ENCODE results near the gene MDFI. TPM values are rescaled to one million over a fixed set of nuclear protein-coding genes. Genes with fewer than 3 reads are reported as not detected.

Gene MDFI
- total RNA-seq, 4 donors from 2014 or later: 30.4 to 70.9 (median 39.8) TPM

DNA sequence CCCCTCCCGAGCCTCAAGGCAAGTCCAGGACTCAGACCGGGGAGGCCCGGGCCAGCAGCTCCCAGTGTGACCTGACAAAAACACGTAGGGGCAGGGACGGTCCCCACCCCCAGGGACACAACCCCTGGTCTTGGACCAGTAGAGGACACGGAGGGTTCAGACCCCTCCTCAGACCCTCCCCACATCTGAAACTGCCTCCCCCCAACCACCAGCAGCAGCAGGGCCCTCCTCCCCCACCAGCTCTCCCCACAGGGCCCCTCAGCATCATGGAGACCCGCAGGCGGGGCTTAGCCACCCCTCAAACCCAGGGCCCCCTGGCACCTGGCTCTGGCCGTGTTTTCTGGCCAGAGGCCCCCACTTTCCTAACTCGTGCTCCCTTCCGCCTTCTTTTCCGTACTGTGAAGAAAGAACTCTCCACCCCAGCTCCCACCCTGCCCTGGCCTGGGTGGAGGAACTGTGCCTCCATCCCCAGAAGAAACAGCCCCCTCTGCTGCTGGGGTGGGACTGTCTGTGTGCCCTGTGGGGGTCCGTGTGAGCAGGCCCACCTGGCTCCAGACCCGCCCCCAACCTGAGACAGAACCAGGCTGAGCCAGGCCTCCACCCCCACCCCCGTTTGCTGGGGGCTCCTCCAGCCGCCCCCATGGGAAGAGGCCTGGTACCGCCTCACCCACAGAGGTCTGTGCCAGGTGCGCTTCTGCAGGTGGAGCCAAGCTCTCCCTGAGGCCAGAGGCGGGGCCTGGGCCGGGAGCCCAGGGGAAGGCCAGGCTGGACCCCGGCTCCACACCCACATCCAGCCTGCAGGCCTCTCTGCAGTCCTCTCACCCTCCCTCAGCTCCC, 39.0 kb upstream of the MDFI start:
- intact Hi-C loops (cut with DNase I; ENCODE audit: low total_unique reads): no loop called here
- 75 to 84% methylated on average over 15 to 16 of the region's 21 CpGs for WGBS, 2 donors

DNA sequence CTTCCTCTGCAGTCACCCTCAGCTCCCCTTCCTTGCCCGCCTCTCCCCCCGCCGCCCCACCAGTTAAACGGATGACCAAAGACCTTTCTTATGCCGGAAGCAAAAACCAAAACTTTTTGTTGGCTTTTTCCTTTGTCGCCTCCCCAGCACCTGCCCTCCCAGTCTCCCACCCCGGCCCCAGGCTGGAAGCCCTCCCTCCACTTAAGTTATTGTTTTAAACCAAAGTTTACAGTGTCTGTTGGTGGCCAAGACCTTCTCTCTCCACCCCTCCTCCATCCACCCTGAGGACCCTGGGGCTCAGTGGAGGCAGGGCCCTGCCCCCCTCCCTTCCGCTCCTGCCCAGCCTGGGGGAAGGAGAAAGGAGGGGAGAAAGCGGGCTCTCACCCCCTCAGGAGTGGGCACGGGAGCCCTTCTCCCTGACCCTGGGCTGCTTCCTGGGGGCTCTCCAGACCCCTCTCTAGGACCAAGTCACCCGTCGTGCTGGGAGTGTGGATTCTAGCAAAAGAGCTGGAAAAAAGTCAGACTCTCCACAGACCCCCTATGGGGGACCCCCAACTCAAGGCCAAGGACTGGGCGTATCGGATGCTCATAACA, 38.3 kb upstream of the MDFI start:
- no peak overlapping the region for H3K4me3 ChIP-seq (ENCODE audit: low read depth, poor library complexity, severe bottlenecking)
- intact Hi-C loops (cut with DNase I; ENCODE audit: low total_unique reads): no loop called here
- 85 to 90% methylated on average over 13 to 14 of the region's 14 CpGs for WGBS, 2 donors
- no peak for TF ChIP-seq POLR2A (IDR thresholded peaks at IDR 0.05)
- TF ChIP-seq, protein P1, sequence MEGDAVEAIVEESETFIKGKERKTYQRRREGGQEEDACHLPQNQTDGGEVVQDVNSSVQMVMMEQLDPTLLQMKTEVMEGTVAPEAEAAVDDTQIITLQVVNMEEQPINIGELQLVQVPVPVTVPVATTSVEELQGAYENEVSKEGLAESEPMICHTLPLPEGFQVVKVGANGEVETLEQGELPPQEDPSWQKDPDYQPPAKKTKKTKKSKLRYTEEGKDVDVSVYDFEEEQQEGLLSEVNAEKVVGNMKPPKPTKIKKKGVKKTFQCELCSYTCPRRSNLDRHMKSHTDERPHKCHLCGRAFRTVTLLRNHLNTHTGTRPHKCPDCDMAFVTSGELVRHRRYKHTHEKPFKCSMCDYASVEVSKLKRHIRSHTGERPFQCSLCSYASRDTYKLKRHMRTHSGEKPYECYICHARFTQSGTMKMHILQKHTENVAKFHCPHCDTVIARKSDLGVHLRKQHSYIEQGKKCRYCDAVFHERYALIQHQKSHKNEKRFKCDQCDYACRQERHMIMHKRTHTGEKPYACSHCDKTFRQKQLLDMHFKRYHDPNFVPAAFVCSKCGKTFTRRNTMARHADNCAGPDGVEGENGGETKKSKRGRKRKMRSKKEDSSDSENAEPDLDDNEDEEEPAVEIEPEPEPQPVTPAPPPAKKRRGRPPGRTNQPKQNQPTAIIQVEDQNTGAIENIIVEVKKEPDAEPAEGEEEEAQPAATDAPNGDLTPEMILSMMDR (IDR thresholded peaks at IDR 0.05): no peak
- no peak for DNase-seq (ENCODE audit: low spot score in 2 of 2)

More for the DNA sequence above, 39.0 kb upstream of the MDFI start:
- no peak overlapping the region for H3K4me3 ChIP-seq (ENCODE audit: low read depth, poor library complexity, severe bottlenecking)
- no peak for DNase-seq (ENCODE audit: low spot score in 2 of 2)
- no peak for TF ChIP-seq POLR2A (IDR thresholded peaks at IDR 0.05)
- TF ChIP-seq, protein P1 (IDR thresholded peaks at IDR 0.05): no peak

DNA sequence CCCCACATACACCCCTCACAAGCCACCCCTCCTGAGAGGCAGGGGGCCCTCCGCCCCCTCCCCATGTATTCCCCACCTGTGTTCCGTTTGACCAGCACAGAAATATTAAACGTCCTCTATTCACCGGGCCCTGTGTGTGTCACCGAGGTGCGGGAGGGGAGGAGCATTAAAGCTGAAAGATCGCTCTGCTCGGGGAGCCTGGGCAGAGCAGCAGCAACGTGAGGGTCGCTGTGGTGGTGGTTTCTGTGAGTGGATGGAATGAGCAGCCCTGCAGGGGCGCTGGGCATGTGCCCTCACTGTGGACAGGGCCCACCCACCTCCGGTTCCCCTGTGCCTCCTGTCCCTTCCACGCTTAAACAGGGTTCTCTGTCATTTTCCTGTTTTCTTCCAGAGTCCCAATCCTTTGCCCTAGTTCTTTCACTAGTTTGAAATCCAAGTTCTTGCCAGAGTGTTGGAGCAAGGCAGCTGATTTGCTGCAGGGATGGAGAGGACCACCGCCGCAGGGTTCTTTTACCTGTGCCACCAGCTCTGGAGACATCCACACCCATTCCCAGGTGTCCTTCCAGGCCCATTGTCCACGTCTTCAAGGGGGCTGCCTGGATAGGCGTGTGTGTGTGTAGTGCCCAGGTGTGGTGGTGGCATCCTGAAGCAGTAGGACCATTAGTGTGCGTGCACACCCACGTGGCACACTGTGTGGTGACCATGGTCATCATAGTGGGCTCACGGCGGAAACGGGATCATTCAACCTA, 37.6 kb upstream of the MDFI start:
- no peak overlapping the region for H3K4me3 ChIP-seq (ENCODE audit: low read depth, poor library complexity, severe bottlenecking)
- WGBS, 2 donors: 80 to 85% methylated on average over 20 to 21 of the region's 22 CpGs
- intact Hi-C loops (cut with DNase I; ENCODE audit: low total_unique reads): no loop called here
- no peak for DNase-seq (ENCODE audit: low spot score in 2 of 2)
- TF ChIP-seq, protein P1 (IDR thresholded peaks at IDR 0.05): no peak
- no peak for TF ChIP-seq POLR2A (IDR thresholded peaks at IDR 0.05)

DNA sequence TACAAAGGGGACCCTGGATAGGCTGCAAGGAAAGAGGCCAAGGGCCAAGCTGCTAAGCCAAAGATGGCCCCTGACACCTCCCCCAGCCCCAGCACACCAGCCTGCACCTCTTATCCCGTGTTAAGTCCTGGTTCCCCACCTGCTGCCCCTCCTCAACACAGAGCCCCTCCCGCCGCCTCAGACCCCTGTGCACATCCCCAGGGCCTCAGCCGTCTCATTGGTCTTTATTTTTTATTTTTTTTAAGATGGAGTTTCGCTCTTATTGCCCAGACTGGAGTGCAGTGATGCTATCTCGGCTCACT, 37.1 kb upstream of the MDFI start:
- DNase-seq (ENCODE audit: low spot score in 2 of 2): no peak
- no peak overlapping the region for H3K4me3 ChIP-seq (ENCODE audit: low read depth, poor library complexity, severe bottlenecking)
- WGBS, 2 donors: 96% methylated on average over 6 of the region's 6 CpGs
- TF ChIP-seq, protein P1 (IDR thresholded peaks at IDR 0.05): no peak
- no peak for TF ChIP-seq POLR2A (IDR thresholded peaks at IDR 0.05)
- intact Hi-C loops (cut with DNase I; ENCODE audit: low total_unique reads): no loop called here

DNA sequence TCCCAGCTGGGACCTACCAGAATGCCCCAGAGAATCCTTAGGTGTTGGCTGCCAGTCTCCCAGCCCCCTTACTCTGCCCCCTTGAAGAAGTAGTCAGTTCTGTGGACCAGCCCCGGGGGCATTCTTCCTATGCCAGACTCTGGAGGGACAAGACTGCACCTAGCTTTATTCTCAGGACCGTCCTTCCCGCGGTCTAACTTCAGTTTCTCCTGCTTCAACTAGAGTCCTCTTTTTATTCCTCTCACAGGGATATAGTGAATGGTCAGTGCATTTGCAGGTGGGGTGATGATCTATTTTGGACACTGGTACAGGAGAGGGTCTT, 35.9 kb upstream of the MDFI start:
- no peak for TF ChIP-seq POLR2A (IDR thresholded peaks at IDR 0.05)
- TF ChIP-seq, protein P1 (IDR thresholded peaks at IDR 0.05): no peak

More for the DNA sequence above, 35.9 kb upstream of the MDFI start:
- 71 to 78% methylated on average over 4 of the region's 4 CpGs for WGBS, 2 donors
- intact Hi-C loops (cut with DNase I; ENCODE audit: low total_unique reads): loop anchor here (2.0 kb wide), 1 partner anchor 84 kb away; no protein-coding TSS in a partner anchor
- H3K4me3 ChIP-seq (ENCODE audit: low read depth, poor library complexity, severe bottlenecking): no peak overlapping the region
- DNase-seq (ENCODE audit: low spot score in 2 of 2): no peak
